ENCODE measurements around the gene BTBD7. TPM values are rescaled to one million over a fixed set of nuclear protein-coding genes. Genes with fewer than 3 reads are reported as not detected.

The BTBD7 gene
- total and polyA plus RNA-seq, 2 donors (not counting 1 experiment from before 2014, with no cell fraction given): 8.1 to 48.6 TPM

DNA sequence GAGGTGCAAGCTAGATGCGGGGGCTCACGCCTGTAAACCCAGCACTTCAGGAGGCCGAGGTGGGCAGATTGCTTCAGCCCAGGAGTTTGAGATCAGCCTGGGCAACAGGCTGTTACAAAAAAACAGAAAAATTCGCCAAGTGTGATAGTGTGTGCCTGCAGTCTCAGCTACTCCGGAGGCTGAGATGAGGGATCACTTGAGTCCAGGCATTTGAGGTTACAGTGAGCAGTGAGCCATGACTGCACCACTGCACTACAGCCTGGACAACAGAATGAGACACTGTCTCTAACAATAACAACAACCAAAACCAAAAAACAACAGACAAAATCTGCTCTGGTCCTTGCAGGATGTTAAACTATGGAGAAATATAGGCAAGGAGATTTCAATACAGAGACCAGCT is 13.9 kb downstream of the BTBD7 start:
- no peak for ATAC-seq (ENCODE audit: low read depth)
- no peaks in the 10 kb centered on the region for H3K27me3 ChIP-seq (replicated peaks in 1 of 4; ENCODE audit: control extremely low read depth in 1 of 4, control insufficient read depth in 3 of 4, insufficient read depth in 4 of 4, low read length in 3 of 4)
- peaks cover 5 to 14% of the 10 kb centered on the region in 2 donors for H3K4me1 ChIP-seq (ENCODE audit: control insufficient read depth in 2 of 2, insufficient read depth in 2 of 2, low read length in 2 of 2)
- H3K9me3 ChIP-seq (ENCODE audit: control extremely low read depth in 1 of 3, control insufficient read depth in 2 of 3, insufficient read depth in 1 of 3, low read length in 2 of 3): no peaks in the 10 kb centered on the region
- Mint-ChIP-seq H3K27me3 (no peaks in the 10 kb centered on the region), H3K27ac (no peak overlapping the region), H3K4me1 (peaks cover 44% of the 10 kb centered on the region), H3K4me3 (no peak overlapping the region), H3K9me3 (ENCODE audit: insufficient read depth) (no peaks in the 10 kb centered on the region)
- H4K20me1 ChIP-seq (ENCODE audit: control insufficient read depth, insufficient read depth, low read length, poor library complexity, severe bottlenecking): peaks cover 65% of the 10 kb centered on the region
- intact Hi-C loops (cut with micrococcal nuclease): loop anchor here (10.0 kb wide), 1 partner anchor 74 kb away; no protein-coding TSS in a partner anchor
- DNase-seq: no peak
- ChIA-PET POLR2A (no interaction called here), CTCF (interaction anchor here (1.3 kb wide), 1 partner anchor 57 kb away, joined by 3 read pairs; no protein-coding TSS in a partner anchor)
- TF ChIP-seq EZH2 (IDR thresholded peaks at IDR 0.05; ENCODE audit: borderline replicate concordance, insufficient read depth, low read depth, low read length, poor library complexity, severe bottlenecking): no peak
- TF ChIP-seq, protein P1, sequence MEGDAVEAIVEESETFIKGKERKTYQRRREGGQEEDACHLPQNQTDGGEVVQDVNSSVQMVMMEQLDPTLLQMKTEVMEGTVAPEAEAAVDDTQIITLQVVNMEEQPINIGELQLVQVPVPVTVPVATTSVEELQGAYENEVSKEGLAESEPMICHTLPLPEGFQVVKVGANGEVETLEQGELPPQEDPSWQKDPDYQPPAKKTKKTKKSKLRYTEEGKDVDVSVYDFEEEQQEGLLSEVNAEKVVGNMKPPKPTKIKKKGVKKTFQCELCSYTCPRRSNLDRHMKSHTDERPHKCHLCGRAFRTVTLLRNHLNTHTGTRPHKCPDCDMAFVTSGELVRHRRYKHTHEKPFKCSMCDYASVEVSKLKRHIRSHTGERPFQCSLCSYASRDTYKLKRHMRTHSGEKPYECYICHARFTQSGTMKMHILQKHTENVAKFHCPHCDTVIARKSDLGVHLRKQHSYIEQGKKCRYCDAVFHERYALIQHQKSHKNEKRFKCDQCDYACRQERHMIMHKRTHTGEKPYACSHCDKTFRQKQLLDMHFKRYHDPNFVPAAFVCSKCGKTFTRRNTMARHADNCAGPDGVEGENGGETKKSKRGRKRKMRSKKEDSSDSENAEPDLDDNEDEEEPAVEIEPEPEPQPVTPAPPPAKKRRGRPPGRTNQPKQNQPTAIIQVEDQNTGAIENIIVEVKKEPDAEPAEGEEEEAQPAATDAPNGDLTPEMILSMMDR (IDR thresholded peaks at IDR 0.05): no peak
- H3K9ac ChIP-seq (ENCODE audit: low read length): no peak overlapping the region
- peaks cover 0 to 4% of the 10 kb centered on the region in 2 experiments for H3K36me3 ChIP-seq (replicated peaks in 1 of 2; ENCODE audit: control extremely low read depth in 1 of 2, control insufficient read depth in 1 of 2, extremely low read depth in 1 of 2, insufficient read depth in 2 of 2, low read length in 1 of 2)
- H2AFZ ChIP-seq (ENCODE audit: insufficient read depth, low read depth, low read length, poor library complexity, severe bottlenecking): no peak overlapping the region
- H3K4me2 ChIP-seq (replicated peaks; ENCODE audit: low read depth, low read length, poor library complexity, severe bottlenecking): no peak overlapping the region
- 88% methylated on average over 5 of the region's 5 CpGs for WGBS (ENCODE audit: insufficient coverage)
- no peak overlapping the region for H3K4me3 ChIP-seq (ENCODE audit: control extremely low read depth in 1 of 5, extremely low read depth in 1 of 5, insufficient read depth in 1 of 5, low read depth in 2 of 5, low read length in 4 of 5)
- no peak overlapping the region for H3K27ac ChIP-seq (ENCODE audit: low read length in 2 of 2)
- H3K79me2 ChIP-seq (ENCODE audit: control insufficient read depth, insufficient read depth, low read length): peaks cover 90% of the 10 kb centered on the region

DNA sequence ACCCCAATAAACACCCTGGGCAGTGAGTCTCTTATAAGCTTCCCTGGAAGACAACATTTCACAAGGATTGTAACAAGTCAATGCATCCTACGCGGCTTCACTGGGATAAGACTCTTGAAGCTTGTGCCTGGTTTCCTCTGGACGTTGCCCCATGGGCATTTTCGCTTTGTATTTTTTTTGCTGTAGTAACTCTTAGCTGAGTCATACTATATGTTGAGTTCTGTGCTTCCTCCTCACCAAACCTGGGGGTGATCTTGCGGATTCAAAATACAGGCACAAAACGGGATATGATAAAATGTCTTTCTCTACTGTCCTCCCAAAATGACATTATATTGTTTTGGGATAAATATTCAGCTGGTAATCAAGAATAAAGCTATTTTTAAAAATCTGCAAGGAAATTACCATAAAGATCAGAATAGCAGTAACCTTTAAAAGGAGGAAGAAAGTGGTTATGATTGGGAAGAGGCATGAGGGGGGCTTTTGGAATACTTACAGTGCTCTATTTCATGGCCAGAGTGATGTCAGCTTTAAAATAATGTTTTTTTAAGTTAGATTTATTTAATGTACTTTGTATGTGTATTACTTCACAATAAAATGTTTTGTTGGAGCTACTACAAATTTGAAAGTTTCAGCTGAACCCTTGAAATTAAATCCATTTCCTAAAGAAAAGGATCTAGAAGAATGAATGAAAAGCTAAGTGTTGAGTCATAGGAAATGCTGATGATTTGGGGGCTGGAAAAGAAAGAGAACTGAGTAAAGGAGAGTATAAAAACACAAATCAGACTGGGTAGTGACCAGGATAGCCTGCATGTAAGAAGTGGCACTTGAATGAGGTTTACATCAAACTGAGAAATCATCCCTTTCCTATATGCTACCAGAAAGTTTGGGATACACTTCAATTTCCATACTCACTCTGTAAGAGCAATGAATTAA is 14.7 kb downstream of the BTBD7 start:
- Histone ChIP-seq H3K9ac (ENCODE audit: low read length) (no peak overlapping the region), H3K4me3 (ENCODE audit: control extremely low read depth in 1 of 5, extremely low read depth in 1 of 5, insufficient read depth in 1 of 5, low read depth in 2 of 5, low read length in 4 of 5) (no peak overlapping the region), H3K27ac (ENCODE audit: low read length in 2 of 2) (no peak overlapping the region), H3K4me2 (replicated peaks; ENCODE audit: low read depth, low read length, poor library complexity, severe bottlenecking) (no peak overlapping the region), H2AFZ (ENCODE audit: insufficient read depth, low read depth, low read length, poor library complexity, severe bottlenecking) (no peak overlapping the region), H4K20me1 (ENCODE audit: control insufficient read depth, insufficient read depth, low read length, poor library complexity, severe bottlenecking) (peaks cover 64% of the 10 kb centered on the region), H3K79me2 (ENCODE audit: control insufficient read depth, insufficient read depth, low read length) (peaks cover 88% of the 10 kb centered on the region), H3K27me3 (replicated peaks in 1 of 4; ENCODE audit: control extremely low read depth in 1 of 4, control insufficient read depth in 3 of 4, insufficient read depth in 4 of 4, low read length in 3 of 4) (no peaks in the 10 kb centered on the region), H3K9me3 (ENCODE audit: control extremely low read depth in 1 of 3, control insufficient read depth in 2 of 3, insufficient read depth in 1 of 3, low read length in 2 of 3) (no peaks in the 10 kb centered on the region), H3K36me3 (replicated peaks in 1 of 2; ENCODE audit: control extremely low read depth in 1 of 2, control insufficient read depth in 1 of 2, extremely low read depth in 1 of 2, insufficient read depth in 2 of 2, low read length in 1 of 2) (no peaks in the 10 kb centered on the region), H3K4me1 (ENCODE audit: control insufficient read depth in 2 of 2, insufficient read depth in 2 of 2, low read length in 2 of 2) (peaks cover 5 to 14% of the 10 kb centered on the region in 2 donors)
- Mint-ChIP-seq H3K9me3 (ENCODE audit: insufficient read depth) (no peaks in the 10 kb centered on the region), H3K4me3 (no peak overlapping the region), H3K4me1 (peaks cover 37% of the 10 kb centered on the region), H3K27me3 (no peaks in the 10 kb centered on the region), H3K27ac (no peak overlapping the region)
- no CpG with 5 or more reads among the region's 6 CpGs for WGBS (ENCODE audit: insufficient coverage)
- ChIA-PET CTCF (interaction anchor here (1.3 kb wide), 1 partner anchor 58 kb away, joined by 3 read pairs; no protein-coding TSS in a partner anchor), POLR2A (no interaction called here)
- intact Hi-C loops (cut with micrococcal nuclease): loop anchor here (10.0 kb wide), 1 partner anchor 73 kb away; no protein-coding TSS in a partner anchor
- ATAC-seq (ENCODE audit: low read depth): no peak
- TF ChIP-seq EZH2 (IDR thresholded peaks at IDR 0.05; ENCODE audit: borderline replicate concordance, insufficient read depth, low read depth, low read length, poor library complexity, severe bottlenecking): no peak
- TF ChIP-seq, protein P1 (IDR thresholded peaks at IDR 0.05): no peak
- no peak for DNase-seq
